ENCODE results near the gene PBXIP1. TPM values are rescaled to one million over a fixed set of nuclear protein-coding genes. Genes with fewer than 3 reads are reported as not detected.

The PBXIP1 gene
- total RNA-seq, 4 donors from 2014 or later, result 41.4 to 67.4 (median 61.3) TPM

DNA sequence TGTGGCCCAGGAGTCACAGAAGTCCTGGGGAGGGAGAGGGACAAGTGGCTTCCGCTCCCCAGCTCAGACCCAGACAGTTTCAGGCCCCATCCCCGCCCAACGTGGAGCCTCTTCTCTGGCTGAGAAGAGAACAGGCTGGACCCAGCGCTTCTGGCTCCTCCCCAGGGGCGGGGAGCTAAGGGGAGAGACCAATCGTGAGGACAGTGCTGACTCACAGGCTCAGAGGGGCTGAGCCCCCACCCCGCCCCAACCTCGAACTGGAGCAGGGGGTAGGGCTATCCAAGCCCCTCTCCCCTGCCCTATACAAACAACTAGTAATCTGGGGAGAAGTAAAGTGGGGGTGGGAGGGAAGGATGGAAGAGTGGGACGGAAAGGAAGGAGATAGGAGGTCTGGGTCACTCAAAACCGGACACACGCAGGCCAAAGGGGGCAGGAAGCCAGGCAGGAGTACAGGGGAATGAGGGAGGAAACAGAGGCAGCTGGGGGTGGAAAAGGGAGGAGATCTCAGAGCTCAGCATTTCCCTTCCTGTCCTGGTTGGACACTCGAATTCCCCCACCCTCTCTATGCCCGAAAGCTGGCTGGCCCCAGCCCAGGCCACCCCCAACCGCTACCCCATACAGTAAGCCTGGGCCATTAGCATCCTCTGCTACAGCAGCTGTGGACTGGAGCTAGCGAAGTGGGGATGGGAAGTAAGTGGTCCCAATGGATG, 14.9 kb upstream of the PBXIP1 start, which contains the start of gene SHC1:
TSS of gene SHC1 (minus strand) at position 117 of the 710 bp plus-strand sequence. CDS start 221 bp downstream, outside the sequence.
- 13% methylated on average over 12 of the region's 15 CpGs for WGBS
- no peak for TF ChIP-seq EP300 (IDR thresholded peaks at IDR 0.05)
- no peak for TF ChIP-seq POLR2AphosphoS5 (IDR thresholded peaks at IDR 0.05)
- TF ChIP-seq CTCF (IDR thresholded peaks at IDR 0.05), result no peak
- peak in 1 of 2 donors; percentile 77 for TF ChIP-seq POLR2A (IDR thresholded peaks at IDR 0.05)
- Histone ChIP-seq H3K4me1 (peaks cover 67% of the 10 kb centered on the region), H3K27ac (peak within 1 kb of the TSS; percentile 97), H3K4me3 (peak within 1 kb of the TSS; percentile 46), H3K9me3 (no peaks in the 10 kb centered on the region), H3K36me3 (peaks cover 30% of the 10 kb centered on the region), H3K27me3 (no peaks in the 10 kb centered on the region)
- peak; percentile 97 for DNase-seq (ENCODE audit: low spot score in 2 of 2)

DNA sequence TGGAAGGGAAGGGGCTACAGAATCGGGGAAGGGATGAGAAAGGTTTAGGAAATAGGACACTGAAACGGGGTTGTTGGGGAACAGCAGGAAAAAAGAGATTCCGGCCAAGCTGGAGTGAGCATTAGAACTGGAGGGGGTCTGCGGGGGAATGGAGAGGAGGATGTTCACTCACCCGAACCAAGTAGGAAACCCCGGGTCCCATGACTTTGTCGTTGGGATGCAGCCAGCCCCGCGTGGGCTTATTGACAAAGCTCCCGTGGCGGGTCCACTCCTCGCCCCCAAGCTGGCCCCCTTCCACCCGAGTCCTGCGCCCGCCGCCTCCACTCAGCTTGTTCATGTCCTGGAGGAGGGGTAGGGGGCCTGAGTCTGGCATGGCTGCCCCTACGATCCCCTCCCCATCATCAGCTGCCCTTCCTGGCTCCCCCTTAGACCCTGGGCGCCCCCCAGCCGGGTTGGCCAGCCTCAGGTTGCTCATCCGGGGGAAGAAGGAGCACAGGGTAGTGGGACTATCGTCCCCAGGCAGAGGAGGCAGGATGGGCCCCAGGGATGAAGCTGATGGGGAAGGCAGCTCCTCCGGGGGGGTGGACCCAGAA, 14.1 kb upstream of the PBXIP1 start:
- peaks cover 39% of the 10 kb centered on the region for H3K36me3 ChIP-seq
- TF ChIP-seq POLR2A (IDR thresholded peaks at IDR 0.05) (no peak), CTCF (IDR thresholded peaks at IDR 0.05) (no peak), POLR2AphosphoS5 (IDR thresholded peaks at IDR 0.05) (no peak), EP300 (IDR thresholded peaks at IDR 0.05) (no peak)
- DNase-seq (ENCODE audit: low spot score in 2 of 2), result peak in 1 of 2 donors; percentile 84
- peak overlapping the region; percentile 97 for H3K27ac ChIP-seq
- no peaks in the 10 kb centered on the region for H3K9me3 ChIP-seq
- peaks cover 59% of the 10 kb centered on the region for H3K4me1 ChIP-seq
- no peaks in the 10 kb centered on the region for H3K27me3 ChIP-seq
- WGBS, result 43% methylated on average over 18 of the region's 22 CpGs
- peak overlapping the region; percentile 46 for H3K4me3 ChIP-seq

DNA sequence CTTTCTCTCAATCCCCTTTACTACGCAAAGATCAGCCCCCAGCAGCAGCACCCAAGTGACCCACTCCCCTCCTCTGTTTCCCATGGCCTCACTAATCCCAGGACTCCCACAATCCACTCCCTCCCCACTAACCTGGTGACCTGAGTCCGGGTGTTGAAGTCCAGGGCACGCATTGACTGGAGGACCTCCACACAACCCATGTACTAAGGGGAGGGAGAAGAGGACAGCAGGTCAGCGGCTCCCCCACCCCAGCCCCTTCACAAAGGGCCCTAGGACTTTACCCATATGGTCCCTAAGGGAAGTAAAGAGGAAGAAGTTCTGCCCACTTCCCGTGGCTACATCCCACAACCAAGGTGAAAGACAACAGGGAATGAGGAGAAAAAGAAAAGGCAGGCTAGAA, 13.3 kb upstream of the PBXIP1 start:
- H3K4me3 ChIP-seq, result peak overlapping the region; percentile 46
- WGBS, result 56% methylated on average over 5 of the region's 5 CpGs
- H3K27me3 ChIP-seq, result no peaks in the 10 kb centered on the region
- peak overlapping the region; percentile 16 for H3K27ac ChIP-seq
- peaks cover 46% of the 10 kb centered on the region for H3K36me3 ChIP-seq
- no peak for DNase-seq (ENCODE audit: low spot score in 2 of 2)
- peaks cover 59% of the 10 kb centered on the region for H3K4me1 ChIP-seq
- H3K9me3 ChIP-seq, result no peaks in the 10 kb centered on the region
- TF ChIP-seq POLR2A (IDR thresholded peaks at IDR 0.05), result no peak
- TF ChIP-seq POLR2AphosphoS5 (IDR thresholded peaks at IDR 0.05), result no peak
- no peak for TF ChIP-seq CTCF (IDR thresholded peaks at IDR 0.05)
- no peak for TF ChIP-seq EP300 (IDR thresholded peaks at IDR 0.05)

DNA sequence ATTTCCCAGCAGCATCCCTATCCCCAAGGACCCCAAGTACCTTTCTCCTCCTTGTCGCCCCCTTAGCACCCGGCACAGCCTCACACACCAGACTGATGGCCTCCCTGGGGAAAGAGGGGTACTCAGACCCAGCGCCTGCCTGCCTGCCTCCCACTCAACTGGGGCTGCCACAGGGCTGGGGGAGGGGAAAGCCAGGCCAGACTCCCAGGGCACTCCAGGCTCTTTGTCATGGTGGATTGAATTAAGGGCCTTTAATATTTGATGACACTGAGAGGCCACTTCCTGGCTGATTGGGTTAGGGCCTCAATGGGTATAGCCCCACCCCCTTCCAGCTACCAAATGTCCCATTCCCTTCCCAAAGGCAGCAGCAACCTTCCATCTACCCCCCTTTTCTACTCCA, 12.8 kb upstream of the PBXIP1 start:
- H3K4me3 ChIP-seq, result peak overlapping the region; percentile 46
- H3K27ac ChIP-seq, result peak overlapping the region; percentile 16
- DNase-seq (ENCODE audit: low spot score in 2 of 2), result no peak
- TF ChIP-seq CTCF (IDR thresholded peaks at IDR 0.05) (no peak), POLR2AphosphoS5 (IDR thresholded peaks at IDR 0.05) (no peak)
- peaks cover 59% of the 10 kb centered on the region for H3K4me1 ChIP-seq
- H3K27me3 ChIP-seq, result no peaks in the 10 kb centered on the region
- no peaks in the 10 kb centered on the region for H3K9me3 ChIP-seq
- peaks cover 51% of the 10 kb centered on the region for H3K36me3 ChIP-seq
- 87% methylated on average over 3 of the region's 3 CpGs for WGBS

GRCh38 chr1:154967331-154967950, 11.5 kb upstream of the PBXIP1 start:
- TF ChIP-seq POLR2A (IDR thresholded peaks at IDR 0.05) (no peak), EP300 (IDR thresholded peaks at IDR 0.05) (no peak), CTCF (IDR thresholded peaks at IDR 0.05) (no peak), POLR2AphosphoS5 (IDR thresholded peaks at IDR 0.05) (no peak)
- Histone ChIP-seq H3K9me3 (no peaks in the 10 kb centered on the region), H3K27ac (peak overlapping the region; percentile 3), H3K27me3 (no peaks in the 10 kb centered on the region), H3K4me1 (peaks cover 60% of the 10 kb centered on the region), H3K36me3 (peaks cover 62% of the 10 kb centered on the region), H3K4me3 (no peak overlapping the region)
- 74% methylated on average over 5 of the region's 5 CpGs for WGBS
- DNase-seq (ENCODE audit: low spot score in 2 of 2), result no peak

All from suprapubic skin (tissue), 4 donors.